ENCODE measurements around the gene LGALS1.

Gene LGALS1

GRCh38 chr22:37674951-37675929, at the start of gene LGALS1:
Gene LGALS1, plus strand, starts transcription at chr22:37675636. Its CDS starts 67 bp downstream, at chr22:37675703.
- in situ Hi-C loops (cut with MboI; ENCODE audit: low sequenced_read_pairs) = no loop called here

DNA sequence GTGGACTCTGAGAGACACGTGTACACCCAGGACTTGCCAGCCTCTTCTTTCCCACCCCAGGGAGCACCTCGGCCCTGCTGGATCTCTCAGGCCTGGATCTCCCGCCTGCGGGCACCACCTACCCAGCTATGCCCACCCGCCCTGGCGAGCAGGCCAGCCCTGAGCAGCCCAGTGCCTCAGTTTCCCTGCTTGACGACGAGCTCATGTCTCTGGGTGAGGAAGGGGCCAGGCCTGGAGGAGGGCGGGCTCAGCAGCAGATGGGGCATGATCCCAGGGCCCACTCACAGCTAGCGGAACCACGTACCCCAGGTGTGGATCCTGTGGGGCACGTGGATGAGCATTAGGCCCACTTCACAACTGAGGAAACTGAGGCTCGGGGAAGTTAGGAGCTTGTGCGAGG, 49.7 kb upstream of the LGALS1 start:
- in situ Hi-C loops (cut with MboI; ENCODE audit: low sequenced_read_pairs) = no loop called here

GRCh38 chr22:37626144-37626543, 49.3 kb upstream of the LGALS1 start:
- in situ Hi-C loops (cut with MboI; ENCODE audit: low sequenced_read_pairs) = no loop called here

DNA sequence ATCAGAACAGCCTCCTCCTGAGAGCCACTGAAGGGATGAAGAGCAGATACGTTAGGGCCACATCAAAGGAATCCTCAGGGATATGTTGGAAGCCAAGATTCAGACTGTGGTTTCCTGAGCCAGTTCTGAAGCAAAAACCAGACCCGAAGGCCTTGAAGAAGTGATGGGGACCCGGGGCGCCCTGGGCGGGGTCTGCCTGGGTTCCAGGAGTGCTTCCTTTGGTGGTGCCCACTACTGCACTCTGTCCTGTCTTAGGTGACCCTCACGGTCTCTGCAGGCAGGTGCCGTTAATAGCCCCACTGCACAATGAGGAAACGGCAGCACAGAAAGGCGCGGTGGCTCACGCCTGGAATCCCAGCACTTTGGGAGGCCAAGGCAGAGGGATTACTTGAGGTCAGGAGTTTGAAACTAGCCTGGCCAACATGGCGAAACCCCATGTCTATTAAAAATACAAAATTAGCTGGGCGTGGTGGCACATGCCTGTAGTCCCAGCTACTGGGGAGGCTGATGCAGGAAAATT, 48.8 kb upstream of the LGALS1 start:
- in situ Hi-C loops (cut with MboI; ENCODE audit: low sequenced_read_pairs) = no loop called here

GRCh38 chr22:37627121-37627520, 48.3 kb upstream of the LGALS1 start:
- in situ Hi-C loops (cut with MboI; ENCODE audit: low sequenced_read_pairs) = no loop called here

DNA sequence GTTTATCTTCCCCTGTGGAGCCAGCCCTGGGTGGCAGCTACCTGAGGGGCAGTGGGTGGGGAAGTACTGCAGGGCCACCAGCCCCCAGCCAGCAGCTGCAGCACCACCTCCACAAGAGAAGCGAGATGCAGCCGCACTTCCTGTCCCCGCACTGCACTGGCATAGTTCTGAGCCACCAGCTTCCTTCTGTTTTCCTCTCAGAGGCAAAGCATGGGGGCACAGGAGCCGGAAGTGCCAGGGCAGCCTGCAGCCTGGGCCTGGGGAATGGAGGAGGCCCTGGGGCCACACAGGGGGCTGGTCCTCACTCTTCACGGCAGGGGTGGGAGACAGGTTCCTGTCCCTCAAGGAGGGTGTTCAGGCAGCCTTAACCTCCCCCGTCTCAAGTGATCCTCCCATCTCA, 47.9 kb upstream of the LGALS1 start:
- in situ Hi-C loops (cut with MboI; ENCODE audit: low sequenced_read_pairs) = no loop called here

GRCh38 chr22:37628830-37629229, 46.6 kb upstream of the LGALS1 start:
- in situ Hi-C loops (cut with MboI; ENCODE audit: low sequenced_read_pairs) = no loop called here

GRCh38 chr22:37629928-37630327, 45.5 kb upstream of the LGALS1 start:
- in situ Hi-C loops (cut with MboI; ENCODE audit: low sequenced_read_pairs) = no loop called here

DNA sequence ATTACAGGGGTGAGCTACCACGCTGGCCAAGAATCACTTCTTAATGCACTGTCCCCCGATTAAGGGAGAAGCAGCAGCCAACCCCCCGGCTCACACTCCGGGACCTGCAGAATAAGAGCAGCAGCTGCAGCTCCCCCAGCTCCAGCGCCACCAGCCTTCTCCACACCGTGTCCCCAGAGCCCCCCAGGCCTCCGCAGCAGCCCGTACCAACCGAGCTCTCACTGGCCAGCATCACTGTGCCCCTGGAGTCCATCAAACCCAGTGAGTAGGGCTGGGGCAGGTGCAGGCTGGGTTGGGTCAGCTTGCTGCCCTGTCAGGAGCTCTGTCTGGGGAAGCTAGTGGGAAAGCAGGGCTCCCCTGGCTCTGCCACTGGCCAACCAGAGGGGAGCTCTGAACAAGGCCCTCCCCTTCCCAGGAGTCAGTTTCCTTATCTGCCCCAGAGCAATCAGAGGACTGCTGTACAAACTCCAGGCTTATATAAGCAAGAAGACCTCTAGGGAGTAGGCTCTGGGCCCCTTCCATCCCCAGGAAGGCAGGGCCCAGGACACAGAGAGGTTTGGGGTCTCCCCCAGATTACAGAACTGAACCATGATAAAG, 44.5 kb upstream of the LGALS1 start:
- in situ Hi-C loops (cut with MboI; ENCODE audit: low sequenced_read_pairs) = no loop called here

DNA sequence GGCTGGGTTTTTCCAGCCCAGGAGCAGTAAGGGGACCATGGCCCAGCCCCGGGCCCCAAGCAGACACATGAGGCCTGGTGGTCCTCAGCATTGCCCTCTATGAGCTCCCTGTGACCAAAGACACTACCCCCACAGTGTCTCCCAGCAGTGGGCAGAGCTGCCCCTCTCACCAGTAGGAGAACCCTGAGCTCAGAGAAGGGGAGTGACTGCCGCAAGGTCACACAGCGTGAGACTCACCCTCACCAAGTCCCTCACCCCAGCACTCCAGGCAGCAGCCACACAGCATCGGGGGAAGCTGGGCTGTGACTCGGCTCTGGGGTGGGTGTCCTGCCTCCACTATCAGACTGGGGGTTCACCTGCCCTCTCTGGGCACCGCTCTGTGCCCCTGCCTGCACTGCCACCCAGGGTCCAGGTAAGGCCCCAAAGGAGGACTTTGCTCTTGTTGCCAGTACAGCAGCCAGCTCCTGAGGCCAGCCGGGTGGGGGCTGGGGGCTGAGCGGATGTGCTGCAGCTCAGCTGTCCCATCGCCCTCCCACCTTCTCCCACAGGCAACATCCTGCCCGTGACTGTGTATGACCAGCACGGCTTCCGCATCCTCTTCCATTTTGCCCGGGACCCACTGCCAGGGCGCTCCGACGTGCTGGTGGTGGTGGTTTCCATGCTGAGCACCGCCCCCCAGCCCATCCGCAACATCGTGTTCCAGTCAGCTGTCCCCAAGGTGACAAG, 43.8 kb upstream of the LGALS1 start:
- in situ Hi-C loops (cut with MboI; ENCODE audit: low sequenced_read_pairs) = no loop called here

GRCh38 chr22:37632174-37633088, 43.0 kb upstream of the LGALS1 start:
- in situ Hi-C loops (cut with MboI; ENCODE audit: low sequenced_read_pairs) = no loop called here

DNA sequence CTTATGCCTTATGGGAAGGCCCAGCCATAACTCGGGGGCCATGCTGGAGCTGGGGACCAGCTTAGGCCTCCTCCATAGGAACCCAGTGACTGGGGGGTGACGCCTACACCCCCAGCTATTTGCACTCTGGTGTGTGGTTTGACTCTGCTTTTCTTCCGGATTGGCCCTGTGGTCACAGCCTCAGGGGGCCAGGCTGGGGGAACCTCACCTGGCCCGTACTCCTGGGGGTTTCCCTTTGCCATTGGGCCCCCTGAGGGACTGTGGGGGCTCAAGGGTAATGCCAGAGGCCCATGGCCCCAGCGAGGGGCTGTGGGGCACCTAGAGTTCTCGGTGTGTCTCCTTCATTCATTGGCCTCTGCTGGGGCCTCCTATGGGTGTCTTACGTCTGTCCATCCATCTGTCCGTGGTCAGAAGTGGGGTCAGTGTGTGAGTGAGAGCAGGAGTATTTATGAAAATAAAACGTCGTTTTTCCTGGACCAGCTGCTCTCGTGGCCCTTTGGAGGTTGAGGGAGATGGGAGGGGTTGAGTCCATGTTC, 42.3 kb upstream of the LGALS1 start:
- in situ Hi-C loops (cut with MboI; ENCODE audit: low sequenced_read_pairs) = no loop called here

- in situ Hi-C loops (cut with MboI; ENCODE audit: low sequenced_read_pairs) = no loop called here
Measured at GRCh38 chr22:37633625-37634416, 41.6 kb upstream of the LGALS1 start.

DNA sequence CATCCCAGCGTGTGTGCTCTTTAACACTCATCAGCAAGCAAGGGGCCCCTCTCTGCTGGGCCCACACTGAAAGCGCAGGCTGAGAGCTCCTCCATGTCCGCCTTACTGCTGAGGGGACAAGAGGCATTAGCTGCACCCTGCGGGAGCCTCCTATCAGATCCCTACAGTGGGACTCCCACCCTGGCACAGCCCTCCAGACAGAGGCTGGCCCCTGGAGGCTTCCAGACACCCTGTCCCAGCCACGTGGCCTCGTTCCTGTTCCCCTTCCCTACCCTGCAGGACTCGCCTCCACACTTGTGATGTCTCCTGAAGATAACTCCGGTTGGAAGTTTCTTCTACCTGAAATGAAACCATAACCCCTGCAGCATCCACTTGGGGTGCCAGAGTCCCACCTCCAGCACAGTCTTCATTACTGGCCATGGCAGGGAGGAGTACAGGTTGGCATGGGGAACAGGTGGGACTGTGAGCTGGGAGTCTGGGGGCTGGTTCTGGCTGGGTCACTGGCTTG, 41.0 kb upstream of the LGALS1 start:
- in situ Hi-C loops (cut with MboI; ENCODE audit: low sequenced_read_pairs) = no loop called here

DNA sequence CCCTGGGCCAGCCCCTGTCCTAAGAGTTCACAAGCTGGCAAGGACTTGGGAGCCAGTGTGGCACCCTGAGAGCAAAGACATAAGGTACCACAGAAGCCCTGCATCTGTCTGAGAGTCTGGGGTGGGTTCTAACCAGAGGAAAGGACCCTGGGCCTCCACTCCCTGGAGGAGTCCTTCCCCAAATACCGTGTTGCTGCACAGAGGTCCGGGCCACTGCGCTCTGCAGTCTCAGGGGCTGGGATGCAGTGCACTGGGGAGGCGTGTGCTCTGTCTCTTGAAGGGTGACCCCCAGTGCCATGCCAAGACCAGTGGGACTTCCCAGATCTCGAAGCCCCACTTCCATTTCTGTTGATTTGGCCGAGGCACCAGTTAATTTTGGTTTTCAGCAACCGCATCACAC, 40.3 kb upstream of the LGALS1 start:
- in situ Hi-C loops (cut with MboI; ENCODE audit: low sequenced_read_pairs) = no loop called here

DNA sequence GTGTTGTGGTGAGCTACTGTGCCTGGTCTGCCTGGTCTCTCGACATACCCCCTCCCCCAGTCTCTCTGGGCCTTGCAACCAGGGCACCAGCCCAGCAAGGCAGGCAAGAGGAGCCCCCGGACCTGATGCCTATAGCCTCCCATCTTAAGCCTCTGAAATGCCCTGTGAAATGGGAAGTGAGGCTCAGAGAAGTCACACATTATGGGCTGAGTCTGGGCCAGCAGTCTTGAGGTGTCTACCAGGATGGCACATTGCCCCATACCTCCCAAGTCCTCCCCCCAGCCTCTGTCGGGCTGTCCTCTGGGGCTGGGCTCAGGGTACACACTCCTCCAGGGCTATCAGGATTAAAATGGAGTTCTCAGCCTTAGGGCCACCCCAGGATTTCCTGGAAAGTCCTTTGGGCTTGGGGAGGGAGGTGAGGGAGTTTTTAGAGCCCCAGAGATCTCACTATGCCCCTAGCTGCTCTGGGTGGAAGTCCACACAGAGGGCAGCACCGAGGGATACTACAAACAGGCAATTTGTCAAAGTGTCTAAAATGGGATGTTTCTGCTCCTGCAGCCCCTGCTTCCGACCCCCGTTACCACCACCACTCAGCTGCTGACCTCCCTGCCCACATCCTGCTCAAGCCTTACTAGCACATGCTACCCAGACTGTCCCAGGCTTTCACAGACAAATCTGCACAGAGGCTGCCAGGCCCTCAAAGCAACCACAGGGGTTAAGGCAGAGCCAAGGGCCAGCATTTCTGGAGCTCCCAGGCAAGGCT, 39.1 kb upstream of the LGALS1 start:
- in situ Hi-C loops (cut with MboI; ENCODE audit: low sequenced_read_pairs) = no loop called here

GRCh38 chr22:37636949-37637273, 38.5 kb upstream of the LGALS1 start:
- in situ Hi-C loops (cut with MboI; ENCODE audit: low sequenced_read_pairs) = no loop called here

GRCh38 chr22:37638391-37639069, 36.9 kb upstream of the LGALS1 start:
- in situ Hi-C loops (cut with MboI; ENCODE audit: low sequenced_read_pairs) = no loop called here
